Midbrain (tissue), 1 donor: Measurements from ENCODE around the gene GNB1.
"Not testable (repeated sequence)": the region's sequence is repeated elsewhere in the genome, so short reads cannot be mapped to it uniquely, and the experiment has no call there.

Experiments
- DNase-seq: peaks from one replicate; lab custom pipeline; 2025; lab: John Stamatoyannopoulos, UW

Gene GNB1

GRCh38 chr1:1891349-1892078 is 627 bp upstream of the GNB1 start:
- peak; percentile 83 for DNase-seq

- peak; percentile 52 for DNase-seq
These were observed 911 bp downstream of the GNB1 start for GRCh38 chr1:1889847-1890505.

GRCh38 chr1:1889090-1889750 is 1.7 kb downstream of the GNB1 start:
- DNase-seq, result no peak

- DNase-seq, result not testable (repeated sequence)
These were observed 7.0 kb downstream of the GNB1 start for GRCh38 chr1:1883890-1884289.

GRCh38 chr1:1883092-1883873 is 7.6 kb downstream of the GNB1 start:
- no peak for DNase-seq

GRCh38 chr1:1881727-1882126 is 9.2 kb downstream of the GNB1 start:
- no peak for DNase-seq

- no peak for DNase-seq
These were observed 10.1 kb downstream of the GNB1 start for GRCh38 chr1:1880617-1881312.

- DNase-seq, result no peak
These were observed 10.9 kb downstream of the GNB1 start for GRCh38 chr1:1879942-1880341.

- no peak for DNase-seq
These were observed 12.9 kb downstream of the GNB1 start for GRCh38 chr1:1877865-1878436.

GRCh38 chr1:1876335-1876930 is 14.5 kb downstream of the GNB1 start:
- DNase-seq, result no peak

GRCh38 chr1:1875932-1876331 is 15.0 kb downstream of the GNB1 start:
- DNase-seq, result no peak

GRCh38 chr1:1874901-1875300 is 16.0 kb downstream of the GNB1 start:
- DNase-seq, result no peak

GRCh38 chr1:1873186-1873585 is 17.7 kb downstream of the GNB1 start:
- DNase-seq, result no peak

GRCh38 chr1:1872329-1872994 is 18.4 kb downstream of the GNB1 start:
- DNase-seq, result no peak

- DNase-seq, result no peak
These were observed 21.4 kb downstream of the GNB1 start for GRCh38 chr1:1869469-1869868.

- no peak for DNase-seq
These were observed 23.7 kb downstream of the GNB1 start for GRCh38 chr1:1867164-1867563.

- no peak for DNase-seq
These were observed 27.9 kb downstream of the GNB1 start for GRCh38 chr1:1862905-1863547.

GRCh38 chr1:1861761-1862310 is 29.1 kb downstream of the GNB1 start:
- DNase-seq, result not testable (repeated sequence)

- no peak for DNase-seq
These were observed 29.6 kb downstream of the GNB1 start for GRCh38 chr1:1861339-1861730.
